ENCODE results near the gene HSF2BP. TPM values are rescaled to one million over a fixed set of nuclear protein-coding genes. Genes with fewer than 3 reads are reported as not detected.

Gene HSF2BP
- total RNA-seq, 1 donor: 1.8 TPM

GRCh38 chr21:43662286-43662685 is 3.0 kb upstream of the HSF2BP start:
- no peak overlapping the region for H3K4me3 ChIP-seq (ENCODE audit: insufficient read depth, low read length)
- no peak overlapping the region for H3K4me2 ChIP-seq (ENCODE audit: insufficient read depth, low read length)
- peaks cover 18% of the 10 kb centered on the region for H3K4me1 ChIP-seq (ENCODE audit: insufficient read depth, low read length)
- H3K36me3 ChIP-seq (ENCODE audit: insufficient read depth, low read length): peaks cover 6% of the 10 kb centered on the region
- no peaks in the 10 kb centered on the region for H3K9me3 ChIP-seq (ENCODE audit: low read depth, low read length)
- no peak for TF ChIP-seq CTCF (IDR thresholded peaks at IDR 0.05; ENCODE audit: extremely low read depth, low read depth, low read length)
- no peak overlapping the region for H2AFZ ChIP-seq (ENCODE audit: low read length)
- peaks cover 44% of the 10 kb centered on the region for H4K20me1 ChIP-seq (ENCODE audit: insufficient read depth, low read length)
- H3K27me3 ChIP-seq (ENCODE audit: insufficient read depth, low read length): no peaks in the 10 kb centered on the region
- peaks cover 57% of the 10 kb centered on the region for H3K79me2 ChIP-seq (ENCODE audit: insufficient read depth, low read length)
- H3K27ac ChIP-seq (ENCODE audit: low read depth, low read length): no peak overlapping the region
- DNase-seq (ENCODE audit: insufficient read length, low spot score, missing footprints): no peak

GRCh38 chr21:43658769-43659135 is 536 bp downstream of the HSF2BP start:
- no peak for TF ChIP-seq CTCF (IDR thresholded peaks at IDR 0.05; ENCODE audit: extremely low read depth, low read depth, low read length)
- peaks cover 21% of the 10 kb centered on the region for H3K4me1 ChIP-seq (ENCODE audit: insufficient read depth, low read length)
- peak overlapping the region; percentile 85 for H3K27ac ChIP-seq (ENCODE audit: low read depth, low read length)

GRCh38 chr21:43658088-43658741 is 1.1 kb downstream of the HSF2BP start:
- DNase-seq (ENCODE audit: insufficient read length, low spot score, missing footprints): no peak
- H3K27me3 ChIP-seq (ENCODE audit: insufficient read depth, low read length): no peaks in the 10 kb centered on the region
- no peak overlapping the region for H3K27ac ChIP-seq (ENCODE audit: low read depth, low read length)
- H2AFZ ChIP-seq (ENCODE audit: low read length): no peak overlapping the region
- peaks cover 6% of the 10 kb centered on the region for H3K36me3 ChIP-seq (ENCODE audit: insufficient read depth, low read length)
- no peaks in the 10 kb centered on the region for H3K9me3 ChIP-seq (ENCODE audit: low read depth, low read length)
- H4K20me1 ChIP-seq (ENCODE audit: insufficient read depth, low read length): peaks cover 14% of the 10 kb centered on the region
- TF ChIP-seq CTCF (IDR thresholded peaks at IDR 0.05; ENCODE audit: extremely low read depth, low read depth, low read length): no peak
- peaks cover 34% of the 10 kb centered on the region for H3K79me2 ChIP-seq (ENCODE audit: insufficient read depth, low read length)
- no peak overlapping the region for H3K4me3 ChIP-seq (ENCODE audit: insufficient read depth, low read length)
- H3K4me1 ChIP-seq (ENCODE audit: insufficient read depth, low read length): peaks cover 21% of the 10 kb centered on the region
- H3K4me2 ChIP-seq (ENCODE audit: insufficient read depth, low read length): no peak overlapping the region

More at GRCh38 chr21:43658769-43659135, 536 bp downstream of the HSF2BP start:
- Histone ChIP-seq H3K36me3 (ENCODE audit: insufficient read depth, low read length) (peaks cover 6% of the 10 kb centered on the region), H4K20me1 (ENCODE audit: insufficient read depth, low read length) (peaks cover 14% of the 10 kb centered on the region), H3K27me3 (ENCODE audit: insufficient read depth, low read length) (no peaks in the 10 kb centered on the region), H3K9me3 (ENCODE audit: low read depth, low read length) (no peaks in the 10 kb centered on the region), H2AFZ (ENCODE audit: low read length) (peak overlapping the region; percentile 94), H3K79me2 (ENCODE audit: insufficient read depth, low read length) (peaks cover 34% of the 10 kb centered on the region), H3K4me2 (ENCODE audit: insufficient read depth, low read length) (peak overlapping the region; percentile 99), H3K4me3 (ENCODE audit: insufficient read depth, low read length) (peak overlapping the region; percentile 98)
- DNase-seq (ENCODE audit: insufficient read length, low spot score, missing footprints): no peak

GRCh38 chr21:43657355-43658087 is 1.8 kb downstream of the HSF2BP start:
- H3K9me3 ChIP-seq (ENCODE audit: low read depth, low read length): no peaks in the 10 kb centered on the region
- H4K20me1 ChIP-seq (ENCODE audit: insufficient read depth, low read length): peaks cover 9% of the 10 kb centered on the region
- no peak overlapping the region for H3K4me2 ChIP-seq (ENCODE audit: insufficient read depth, low read length)
- H3K36me3 ChIP-seq (ENCODE audit: insufficient read depth, low read length): peaks cover 6% of the 10 kb centered on the region
- H3K4me3 ChIP-seq (ENCODE audit: insufficient read depth, low read length): no peak overlapping the region
- TF ChIP-seq CTCF (IDR thresholded peaks at IDR 0.05; ENCODE audit: extremely low read depth, low read depth, low read length): no peak
- no peaks in the 10 kb centered on the region for H3K27me3 ChIP-seq (ENCODE audit: insufficient read depth, low read length)
- H3K4me1 ChIP-seq (ENCODE audit: insufficient read depth, low read length): peaks cover 21% of the 10 kb centered on the region
- H3K27ac ChIP-seq (ENCODE audit: low read depth, low read length): no peak overlapping the region
- no peak for DNase-seq (ENCODE audit: insufficient read length, low spot score, missing footprints)
- no peak overlapping the region for H2AFZ ChIP-seq (ENCODE audit: low read length)
- peaks cover 28% of the 10 kb centered on the region for H3K79me2 ChIP-seq (ENCODE audit: insufficient read depth, low read length)

Data from osteoblast (primary cell).